ENCODE results near the gene PPP1R3F.

The PPP1R3F gene

DNA sequence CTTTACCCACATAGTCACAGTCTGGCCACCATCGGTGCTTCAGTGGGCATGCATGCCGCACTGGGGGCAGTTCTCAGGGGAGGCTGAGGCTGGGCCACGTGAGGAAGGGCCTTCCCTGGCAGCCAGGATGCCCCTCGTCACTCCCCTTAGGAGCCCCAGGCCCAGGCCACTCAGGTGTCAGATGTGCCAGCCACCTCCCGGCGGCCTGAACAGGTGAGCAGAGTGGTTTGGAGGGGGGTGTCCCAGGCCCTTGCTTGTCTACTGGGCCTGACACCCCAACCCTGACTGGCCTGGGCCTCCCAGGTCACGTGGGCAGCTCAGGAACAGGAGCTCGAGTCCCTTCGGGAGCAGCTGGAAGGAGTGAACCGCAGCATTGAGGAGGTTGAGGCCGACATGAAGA lies 22.2 kb upstream of the PPP1R3F start:
- no peaks in the 10 kb centered on the region for H3K4me1 ChIP-seq (ENCODE audit: insufficient read depth, low read length, severe bottlenecking)
- H3K36me3 ChIP-seq (ENCODE audit: insufficient read depth, low read length) = peaks cover 10% of the 10 kb centered on the region
- no peaks in the 10 kb centered on the region for H4K20me1 ChIP-seq (ENCODE audit: insufficient read depth, low read length)
- no peaks in the 10 kb centered on the region for H3F3A ChIP-seq (ENCODE audit: insufficient read depth, low read length)
- no peaks in the 10 kb centered on the region for H3K27me3 ChIP-seq (ENCODE audit: insufficient read depth, low read length)
- H3K4me2 ChIP-seq (ENCODE audit: low read length) = no peak overlapping the region
- H3K9ac ChIP-seq (ENCODE audit: low read length) = no peak overlapping the region
- no peaks in the 10 kb centered on the region for H3K79me2 ChIP-seq (ENCODE audit: insufficient read depth, low read length)
- H3K9me3 ChIP-seq (ENCODE audit: low read length) = no peaks in the 10 kb centered on the region
- H3K9me2 ChIP-seq (ENCODE audit: low read depth, low read length) = no peaks in the 10 kb centered on the region
- TF ChIP-seq, protein P1, sequence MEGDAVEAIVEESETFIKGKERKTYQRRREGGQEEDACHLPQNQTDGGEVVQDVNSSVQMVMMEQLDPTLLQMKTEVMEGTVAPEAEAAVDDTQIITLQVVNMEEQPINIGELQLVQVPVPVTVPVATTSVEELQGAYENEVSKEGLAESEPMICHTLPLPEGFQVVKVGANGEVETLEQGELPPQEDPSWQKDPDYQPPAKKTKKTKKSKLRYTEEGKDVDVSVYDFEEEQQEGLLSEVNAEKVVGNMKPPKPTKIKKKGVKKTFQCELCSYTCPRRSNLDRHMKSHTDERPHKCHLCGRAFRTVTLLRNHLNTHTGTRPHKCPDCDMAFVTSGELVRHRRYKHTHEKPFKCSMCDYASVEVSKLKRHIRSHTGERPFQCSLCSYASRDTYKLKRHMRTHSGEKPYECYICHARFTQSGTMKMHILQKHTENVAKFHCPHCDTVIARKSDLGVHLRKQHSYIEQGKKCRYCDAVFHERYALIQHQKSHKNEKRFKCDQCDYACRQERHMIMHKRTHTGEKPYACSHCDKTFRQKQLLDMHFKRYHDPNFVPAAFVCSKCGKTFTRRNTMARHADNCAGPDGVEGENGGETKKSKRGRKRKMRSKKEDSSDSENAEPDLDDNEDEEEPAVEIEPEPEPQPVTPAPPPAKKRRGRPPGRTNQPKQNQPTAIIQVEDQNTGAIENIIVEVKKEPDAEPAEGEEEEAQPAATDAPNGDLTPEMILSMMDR (IDR thresholded peaks at IDR 0.05; ENCODE audit: low read length) = no peak
- TF ChIP-seq EZH2 (IDR thresholded peaks at IDR 0.05; ENCODE audit: borderline replicate concordance, low read length) = no peak
- no peak overlapping the region for H3K4me3 ChIP-seq (ENCODE audit: low read depth, low read length, poor library complexity, severe bottlenecking)
- no peak overlapping the region for H3K27ac ChIP-seq (ENCODE audit: low read depth, low read length, poor library complexity, severe bottlenecking)
- H2AFZ ChIP-seq (ENCODE audit: low read length) = no peak overlapping the region

DNA sequence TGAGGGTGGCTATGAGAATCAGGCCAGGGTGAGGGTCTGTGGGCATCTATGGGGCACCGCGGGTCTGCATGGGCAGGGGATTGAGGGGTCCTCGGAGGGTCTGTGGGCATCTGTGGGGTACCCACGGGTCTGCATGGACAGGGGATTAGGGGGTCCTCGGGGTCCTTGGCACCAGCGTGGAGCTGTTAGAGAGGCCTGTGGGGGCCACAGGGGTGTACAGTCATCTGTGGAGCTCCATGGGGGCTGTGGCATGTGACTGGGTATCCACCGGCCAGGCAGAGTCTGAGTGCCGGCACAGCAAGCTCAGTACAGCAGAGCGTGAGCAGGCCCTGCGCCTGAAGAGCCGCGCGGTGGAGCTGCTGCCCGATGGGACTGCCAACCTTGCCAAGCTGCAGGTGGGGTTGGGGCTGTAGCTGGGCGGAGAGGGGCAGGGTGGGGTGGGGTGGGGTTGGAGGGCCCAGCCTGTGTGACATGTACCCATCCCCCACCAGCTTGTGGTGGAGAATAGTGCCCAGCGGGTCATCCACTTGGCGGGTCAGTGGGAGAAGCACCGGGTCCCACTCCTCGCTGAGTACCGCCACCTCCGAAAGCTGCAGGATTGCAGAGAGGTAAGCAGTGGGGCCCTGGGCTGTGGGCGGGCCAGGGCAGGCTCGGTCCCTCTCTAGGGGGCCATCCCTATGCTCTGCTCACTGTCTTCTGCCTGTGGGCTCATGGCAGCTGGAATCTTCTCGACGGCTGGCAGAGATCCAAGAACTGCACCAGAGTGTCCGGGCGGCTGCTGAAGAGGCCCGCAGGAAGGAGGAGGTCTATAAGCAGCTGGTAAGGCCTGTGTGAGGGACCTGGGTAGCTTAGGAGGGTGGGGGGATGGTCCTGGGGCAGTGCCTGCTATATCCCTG lies 21.4 kb upstream of the PPP1R3F start:
- Histone ChIP-seq H3K9ac (ENCODE audit: low read length) (no peak overlapping the region), H3K9me2 (ENCODE audit: low read depth, low read length) (no peaks in the 10 kb centered on the region), H3K79me2 (ENCODE audit: insufficient read depth, low read length) (no peaks in the 10 kb centered on the region), H3K4me1 (ENCODE audit: insufficient read depth, low read length, severe bottlenecking) (no peaks in the 10 kb centered on the region), H4K20me1 (ENCODE audit: insufficient read depth, low read length) (no peaks in the 10 kb centered on the region), H3K27ac (ENCODE audit: low read depth, low read length, poor library complexity, severe bottlenecking) (no peak overlapping the region), H3K36me3 (ENCODE audit: insufficient read depth, low read length) (peaks cover 2% of the 10 kb centered on the region; the same call in 1 of the 2 replicates), H3K9me3 (ENCODE audit: low read length) (no peaks in the 10 kb centered on the region), H3K4me3 (ENCODE audit: low read depth, low read length, poor library complexity, severe bottlenecking) (no peak overlapping the region), H3K27me3 (ENCODE audit: insufficient read depth, low read length) (no peaks in the 10 kb centered on the region), H2AFZ (ENCODE audit: low read length) (no peak overlapping the region), H3K4me2 (ENCODE audit: low read length) (no peak overlapping the region), H3F3A (ENCODE audit: insufficient read depth, low read length) (no peaks in the 10 kb centered on the region)
- TF ChIP-seq, protein P1 (IDR thresholded peaks at IDR 0.05; ENCODE audit: low read length) = no peak
- no peak for TF ChIP-seq EZH2 (IDR thresholded peaks at IDR 0.05; ENCODE audit: borderline replicate concordance, low read length)

DNA sequence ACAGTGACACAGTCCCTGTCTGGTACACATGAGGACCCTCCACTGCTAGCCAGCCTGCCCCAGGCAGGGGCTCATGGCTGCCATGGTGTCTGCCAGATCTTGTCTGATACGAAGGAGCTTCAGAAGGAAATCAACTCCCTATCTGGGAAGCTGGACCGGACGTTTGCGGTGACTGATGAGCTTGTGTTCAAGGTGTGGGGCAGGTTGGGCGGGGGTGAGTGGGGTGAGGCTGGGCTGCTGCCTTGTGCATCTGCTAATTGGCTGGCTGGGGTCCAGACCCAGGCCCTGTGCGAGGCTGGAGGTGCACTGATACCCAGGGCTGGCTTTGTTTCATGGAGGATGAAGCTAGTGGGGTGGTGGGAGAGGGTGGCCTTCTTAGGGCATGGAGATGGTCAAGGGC lies 20.5 kb upstream of the PPP1R3F start:
- no peaks in the 10 kb centered on the region for H3K79me2 ChIP-seq (ENCODE audit: insufficient read depth, low read length)
- no peak overlapping the region for H2AFZ ChIP-seq (ENCODE audit: low read length)

More for the DNA sequence above, 20.5 kb upstream of the PPP1R3F start:
- no peak overlapping the region for H3K9ac ChIP-seq (ENCODE audit: low read length)
- H3K9me3 ChIP-seq (ENCODE audit: low read length) = no peaks in the 10 kb centered on the region
- H3K27ac ChIP-seq (ENCODE audit: low read depth, low read length, poor library complexity, severe bottlenecking) = no peak overlapping the region
- no peaks in the 10 kb centered on the region for H3K27me3 ChIP-seq (ENCODE audit: insufficient read depth, low read length)
- TF ChIP-seq EZH2 (IDR thresholded peaks at IDR 0.05; ENCODE audit: borderline replicate concordance, low read length) = no peak
- TF ChIP-seq, protein P1 (IDR thresholded peaks at IDR 0.05; ENCODE audit: low read length) = no peak
- no peaks in the 10 kb centered on the region for H4K20me1 ChIP-seq (ENCODE audit: insufficient read depth, low read length)
- H3K4me2 ChIP-seq (ENCODE audit: low read length) = no peak overlapping the region
- no peak overlapping the region for H3K4me3 ChIP-seq (ENCODE audit: low read depth, low read length, poor library complexity, severe bottlenecking)
- no peaks in the 10 kb centered on the region for H3F3A ChIP-seq (ENCODE audit: insufficient read depth, low read length)
- no peaks in the 10 kb centered on the region for H3K4me1 ChIP-seq (ENCODE audit: insufficient read depth, low read length, severe bottlenecking)
- no peaks in the 10 kb centered on the region for H3K9me2 ChIP-seq (ENCODE audit: low read depth, low read length)
- H3K36me3 ChIP-seq (ENCODE audit: insufficient read depth, low read length) = peaks cover 2% of the 10 kb centered on the region; the same call in 1 of the 2 replicates
